ENCODE measurements around the gene DHDH.

Gene DHDH

GRCh38 chr19:48950830-48951519, 17.5 kb downstream of the DHDH start:
- DNase-seq (ENCODE audit: low spot score): no peak

DNA sequence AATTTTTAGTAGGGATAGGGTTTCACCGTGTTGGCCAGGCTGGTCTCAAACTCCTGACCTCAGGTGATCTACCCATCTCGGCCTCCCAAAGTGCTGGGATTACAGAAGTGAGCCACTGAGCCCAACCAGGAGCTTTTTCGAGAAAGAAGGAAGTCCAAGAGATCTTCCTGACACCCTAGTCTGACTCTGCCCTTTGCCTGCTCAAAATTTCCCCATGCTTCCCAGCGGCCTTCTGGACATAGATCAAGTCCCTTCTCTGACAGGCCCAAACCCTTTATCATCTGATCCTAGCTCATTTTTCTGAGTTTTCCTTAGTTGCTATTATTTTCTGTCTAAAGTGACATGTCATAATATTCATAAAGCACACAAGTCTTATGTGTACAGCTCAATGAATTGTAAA, 19.6 kb downstream of the DHDH start:
- no peak for DNase-seq (ENCODE audit: low spot score)

DNA sequence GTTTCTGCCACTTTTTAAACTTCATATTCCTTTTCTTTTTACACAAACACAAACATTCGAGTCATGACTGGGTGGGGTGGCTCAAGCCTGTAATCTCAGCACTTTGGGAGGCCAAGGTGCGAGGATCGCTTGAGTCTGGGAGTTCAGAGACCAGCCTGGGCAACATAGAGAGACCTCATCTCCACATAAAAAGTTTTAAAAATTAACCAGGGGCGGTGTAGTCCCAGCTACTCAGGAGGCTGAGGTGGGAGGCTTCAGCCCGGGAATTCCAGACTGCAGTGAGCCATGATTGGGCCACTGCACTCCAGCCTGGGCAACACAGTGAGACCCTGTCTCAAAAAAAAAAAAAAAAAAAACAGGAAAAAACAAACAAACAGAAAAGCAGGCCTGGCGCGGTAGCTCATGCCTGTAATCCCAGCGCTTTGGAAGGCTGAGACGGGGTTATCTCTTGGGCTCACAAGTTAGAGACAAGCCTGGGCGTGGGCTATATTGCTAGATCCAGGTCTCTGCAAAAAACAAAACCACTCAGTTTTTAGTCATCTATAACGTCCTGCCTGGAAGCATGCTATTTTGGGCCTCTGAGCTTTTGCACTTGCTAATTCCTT, 20.6 kb downstream of the DHDH start:
- no peak for DNase-seq (ENCODE audit: low spot score)

DNA sequence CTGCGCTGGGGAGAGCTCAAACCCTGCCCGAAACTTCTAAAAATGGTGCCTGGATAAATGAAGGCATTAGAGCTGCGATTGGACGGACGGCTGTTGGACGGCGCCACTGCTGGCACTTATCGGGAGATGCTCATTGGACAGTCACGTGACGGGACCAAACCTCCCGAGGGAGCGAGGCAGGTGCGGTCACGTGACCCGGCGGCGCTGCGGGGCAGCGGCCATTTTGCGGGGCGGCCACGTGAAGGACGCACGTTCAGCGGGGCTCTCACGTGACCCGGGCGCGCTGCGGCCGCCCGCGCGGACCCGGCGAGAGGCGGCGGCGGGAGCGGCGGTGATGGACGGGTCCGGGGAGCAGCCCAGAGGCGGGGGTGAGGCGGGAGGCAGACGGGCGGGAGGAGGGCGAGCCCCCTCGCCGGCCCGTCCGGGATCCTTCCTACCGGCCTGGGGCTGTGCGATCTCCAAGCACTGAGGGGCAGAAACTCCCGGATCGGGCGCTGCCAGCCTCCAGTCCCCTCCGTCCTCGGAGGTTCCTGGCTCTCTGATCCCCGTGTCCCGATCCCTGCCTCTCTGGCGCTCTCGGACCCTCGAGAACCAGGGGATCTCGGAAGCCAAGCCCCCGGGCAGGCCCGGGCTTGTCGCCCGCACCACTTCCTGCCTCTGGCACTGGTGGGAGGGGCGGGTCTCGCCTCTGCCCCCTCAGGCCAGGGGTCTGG, 21.3 kb downstream of the DHDH start, which contains the start of gene BAX:
Gene BAX, plus strand, starts transcription at position 281 of the 713 bp plus-strand sequence. Its CDS starts 54 bp downstream, at position 335.
- DNase-seq (ENCODE audit: low spot score): peak; percentile 97

DNA sequence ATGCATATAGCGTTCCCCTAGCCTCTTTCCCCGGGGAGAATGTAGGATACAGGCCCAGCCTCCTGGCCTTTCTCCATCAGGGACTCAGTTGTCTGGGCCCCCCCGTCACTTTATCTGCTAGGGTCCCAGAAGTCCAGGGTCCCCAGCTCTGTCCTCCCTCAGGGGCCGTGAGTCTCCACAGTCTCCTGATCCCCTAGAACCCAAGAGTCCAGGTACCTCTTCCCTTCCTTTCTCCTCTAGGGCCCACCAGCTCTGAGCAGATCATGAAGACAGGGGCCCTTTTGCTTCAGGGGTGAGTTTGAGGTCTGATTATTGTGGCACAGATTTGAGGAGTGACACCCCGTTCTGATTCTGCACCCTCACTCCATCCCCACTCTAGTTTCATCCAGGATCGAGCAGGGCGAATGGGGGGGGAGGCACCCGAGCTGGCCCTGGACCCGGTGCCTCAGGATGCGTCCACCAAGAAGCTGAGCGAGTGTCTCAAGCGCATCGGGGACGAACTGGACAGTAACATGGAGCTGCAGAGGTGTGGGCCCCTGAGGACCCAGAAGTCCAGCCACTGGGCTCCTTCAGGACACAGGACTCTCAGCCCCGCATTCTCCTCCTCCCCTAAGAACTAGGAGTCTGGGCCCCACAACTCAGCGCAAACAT, 21.9 kb downstream of the DHDH start:
- DNase-seq (ENCODE audit: low spot score): no peak

GRCh38 chr19:48958006-48958405, 24.5 kb downstream of the DHDH start:
- DNase-seq (ENCODE audit: low spot score): no peak

GRCh38 chr19:48959341-48960239, 26.1 kb downstream of the DHDH start:
- DNase-seq (ENCODE audit: low spot score): no peak

GRCh38 chr19:48961051-48961649, 27.7 kb downstream of the DHDH start:
- DNase-seq (ENCODE audit: low spot score): no peak

DNA sequence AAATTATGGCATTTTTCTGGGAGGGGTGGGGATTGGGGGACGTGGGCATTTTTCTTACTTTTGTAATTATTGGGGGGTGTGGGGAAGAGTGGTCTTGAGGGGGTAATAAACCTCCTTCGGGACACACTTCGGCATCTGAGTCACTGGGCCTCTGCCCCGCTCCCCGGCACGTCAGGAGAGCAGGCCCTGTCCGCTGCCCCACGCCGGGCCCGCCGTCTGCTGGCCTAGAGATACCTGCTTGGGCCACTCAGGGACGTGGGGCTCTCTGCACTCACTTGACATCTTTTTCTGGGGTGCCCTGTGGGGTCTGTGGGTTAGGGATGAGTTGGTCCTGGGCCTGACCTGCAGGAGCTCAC, 28.2 kb downstream of the DHDH start:
- DNase-seq (ENCODE audit: low spot score): no peak

- DNase-seq (ENCODE audit: low spot score): no peak
Observed at GRCh38 chr19:48962029-48962848, 28.7 kb downstream of the DHDH start.

DNA sequence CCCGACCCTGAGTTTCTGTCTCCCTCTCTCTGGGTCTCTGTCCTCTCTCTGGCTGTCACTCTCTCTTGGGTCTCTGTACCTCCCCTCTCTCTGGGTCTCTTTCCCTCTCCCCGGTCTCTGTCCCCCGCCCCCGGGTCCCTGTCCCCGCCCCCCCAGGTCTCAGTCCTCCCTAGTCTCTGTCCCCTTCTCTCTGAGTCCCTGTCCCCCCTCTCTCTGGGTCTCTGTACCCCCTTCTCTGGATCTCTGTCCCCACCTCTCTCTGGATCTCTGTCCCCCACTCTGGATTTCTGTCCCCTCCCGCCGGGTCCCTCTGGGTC, 29.3 kb downstream of the DHDH start:
- DNase-seq (ENCODE audit: low spot score): no peak

DNA sequence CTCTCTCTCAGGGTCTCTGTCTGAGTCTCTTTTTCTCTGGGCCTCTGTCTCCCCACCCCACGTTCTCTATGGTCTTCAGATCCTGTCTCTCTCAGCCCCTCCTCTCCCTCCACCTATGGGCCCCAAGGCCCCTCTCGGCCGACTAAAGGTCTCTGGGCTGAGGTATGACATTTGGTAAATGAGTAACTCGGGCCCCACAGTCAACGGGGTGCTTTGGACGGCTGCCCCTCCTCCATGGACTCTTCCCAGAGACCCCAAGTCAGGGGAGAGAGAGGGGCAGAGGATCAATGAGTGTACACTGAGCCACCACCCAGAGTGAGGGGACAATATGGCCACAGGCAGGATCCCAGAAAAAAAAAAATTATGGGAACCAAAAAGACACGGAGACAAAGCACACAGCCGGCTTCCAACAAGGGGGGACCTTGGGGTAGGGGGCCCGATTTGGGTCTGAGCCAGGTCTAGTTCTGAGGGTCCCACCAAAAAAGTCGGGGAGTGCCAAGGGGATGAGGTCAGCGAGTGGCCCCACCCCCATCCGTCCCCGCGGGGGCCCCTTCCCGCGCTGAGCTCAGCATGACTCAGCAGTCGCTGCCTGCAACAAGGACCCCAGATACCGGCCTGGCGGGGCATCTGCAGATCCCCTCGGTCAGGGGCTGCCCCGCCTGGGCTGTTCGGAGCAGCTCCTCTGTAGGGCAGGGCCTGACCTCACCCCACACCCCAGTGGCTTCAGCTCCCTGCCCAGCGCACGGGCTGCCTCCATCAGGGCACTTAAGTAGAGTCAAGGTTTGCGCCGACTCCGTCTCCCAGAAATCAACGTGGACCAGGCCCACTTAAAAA, 30.1 kb downstream of the DHDH start:
- DNase-seq (ENCODE audit: low spot score): peak; percentile 85

DNA sequence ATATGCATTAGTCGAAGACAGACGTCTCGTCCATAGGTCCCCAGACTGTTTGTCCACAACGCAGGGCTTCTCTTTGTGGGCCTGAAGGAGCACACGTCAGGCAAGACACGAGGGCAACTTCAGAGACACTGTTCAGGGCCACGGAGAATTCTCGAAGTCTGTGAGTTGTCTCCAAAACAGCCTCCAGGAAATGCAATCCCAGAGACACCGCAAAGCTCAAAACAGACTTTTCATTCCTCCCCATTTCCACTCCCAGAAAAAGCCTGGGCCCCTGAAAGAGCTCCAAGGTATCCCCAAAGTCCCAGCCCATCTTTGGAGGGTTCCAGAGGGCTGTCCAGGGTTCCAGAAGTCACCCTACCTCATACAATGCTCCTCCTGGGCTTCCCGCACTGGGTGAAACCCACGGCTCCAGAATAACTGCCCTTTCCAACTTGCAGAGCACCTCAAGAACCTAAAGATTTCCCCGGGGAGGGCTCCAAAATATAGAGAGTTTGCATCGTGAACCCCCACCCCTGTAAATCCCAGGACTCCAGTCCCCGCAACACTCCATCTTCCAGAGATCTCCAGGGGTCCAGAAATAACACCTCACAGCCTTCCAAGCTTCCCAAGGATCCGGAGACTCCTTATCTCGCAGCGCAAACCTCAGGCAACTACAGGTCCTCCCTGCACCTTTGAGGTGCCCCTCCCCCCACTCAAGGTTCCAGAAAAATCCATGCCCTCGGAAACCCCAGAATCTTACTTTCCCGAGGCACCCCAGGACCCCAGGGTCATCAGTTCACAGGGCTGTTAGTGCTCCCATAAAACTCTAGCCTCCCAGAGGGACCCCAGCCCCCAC, 30.9 kb downstream of the DHDH start:
- no peak for DNase-seq (ENCODE audit: low spot score)

DNA sequence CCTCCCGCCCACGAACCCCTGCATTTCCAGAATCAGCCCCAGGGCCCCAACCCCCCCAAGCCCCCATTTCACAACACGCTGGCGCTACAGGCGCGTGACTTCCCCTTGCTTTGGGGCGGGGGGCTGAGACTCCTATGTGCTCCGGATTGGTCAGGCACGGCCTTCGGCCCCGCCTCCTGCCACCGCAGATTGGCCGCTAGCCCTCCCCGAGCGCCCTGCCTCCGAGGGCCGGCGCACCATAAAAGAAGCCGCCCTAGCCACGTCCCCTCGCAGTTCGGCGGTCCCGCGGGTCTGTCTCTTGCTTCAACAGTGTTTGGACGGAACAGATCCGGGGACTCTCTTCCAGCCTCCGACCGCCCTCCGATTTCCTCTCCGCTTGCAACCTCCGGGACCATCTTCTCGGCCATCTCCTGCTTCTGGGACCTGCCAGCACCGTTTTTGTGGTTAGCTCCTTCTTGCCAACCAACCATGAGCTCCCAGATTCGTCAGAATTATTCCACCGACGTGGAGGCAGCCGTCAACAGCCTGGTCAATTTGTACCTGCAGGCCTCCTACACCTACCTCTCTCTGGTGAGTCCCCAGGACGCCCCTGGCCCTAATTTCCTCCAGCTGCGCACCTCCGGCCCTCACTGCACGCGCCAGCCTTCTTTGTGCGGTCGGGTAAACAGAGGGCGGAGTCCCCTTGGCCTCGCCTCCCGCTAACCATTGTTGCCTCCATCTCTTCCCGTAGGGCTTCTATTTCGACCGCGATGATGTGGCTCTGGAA, 31.7 kb downstream of the DHDH start, which contains the start of gene FTL:
Gene FTL, plus strand, starts transcription at position 270 of the 766 bp plus-strand sequence. Its CDS starts 199 bp downstream, at position 469.
- DNase-seq (ENCODE audit: low spot score): peak; percentile 97

GRCh38 chr19:48965806-48966540, 32.5 kb downstream of the DHDH start:
- DNase-seq (ENCODE audit: low spot score): no peak

GRCh38 chr19:48966541-48967345, 33.2 kb downstream of the DHDH start:
- no peak for DNase-seq (ENCODE audit: low spot score)
